GM19351 (cell line): ENCODE data around the gene KRT7.
"Not testable (repeated sequence)": the region's sequence is repeated elsewhere in the genome, so short reads cannot be mapped to it uniquely, and the experiment has no call there.

ENCODE experiments used
- ATAC-seq: cut with Tn5 transposase; IDR thresholded peaks from one replicate; pipeline ENCODE4 v1.9.1; 2021; ENCODE audit warnings: mild to moderate bottlenecking, moderate library complexity; ENCODE audit not compliant: unreplicated experiment

The KRT7 gene

GRCh38 chr12:52277486-52278245 is 44.6 kb downstream of the KRT7 start:
- ATAC-seq, result no peak

- peak; percentile 79 for ATAC-seq
These were observed 45.8 kb downstream of the KRT7 start for GRCh38 chr12:52278575-52279421.

- no peak for ATAC-seq
These were observed 46.6 kb downstream of the KRT7 start for GRCh38 chr12:52279422-52280318.

- ATAC-seq, result no peak
These were observed 47.3 kb downstream of the KRT7 start for GRCh38 chr12:52280319-52280795.

GRCh38 chr12:52280796-52281560 is 47.9 kb downstream of the KRT7 start:
- no peak for ATAC-seq

- ATAC-seq, result no peak
These were observed 51.6 kb downstream of the KRT7 start for GRCh38 chr12:52284562-52285171.

- no peak for ATAC-seq
These were observed 52.2 kb downstream of the KRT7 start for GRCh38 chr12:52285172-52285745.

- no peak for ATAC-seq
These were observed 52.9 kb downstream of the KRT7 start for GRCh38 chr12:52285851-52286530.

- not testable (repeated sequence) for ATAC-seq
These were observed 54.1 kb downstream of the KRT7 start for GRCh38 chr12:52286857-52287785.

GRCh38 chr12:52287816-52288805 is 55.1 kb downstream of the KRT7 start:
- peak; percentile 99 for ATAC-seq

GRCh38 chr12:52290483-52291134 is 57.6 kb downstream of the KRT7 start:
- not testable (repeated sequence) for ATAC-seq

GRCh38 chr12:52291267-52291935 is 58.4 kb downstream of the KRT7 start, which contains the start of gene KRT81:
TSS of gene KRT81 (minus strand) at chr12:52291534. CDS start at chr12:52291465, 69 bp downstream.
- no peak for ATAC-seq

- ATAC-seq, result no peak
These were observed 60.9 kb downstream of the KRT7 start for GRCh38 chr12:52293926-52294325.

- no peak for ATAC-seq
These were observed 61.8 kb downstream of the KRT7 start for GRCh38 chr12:52294803-52295202.

- no peak for ATAC-seq
These were observed 62.6 kb downstream of the KRT7 start for GRCh38 chr12:52295663-52296062.
